HG03175 (cell line): ENCODE data around the gene DNAJC28.
A peak's percentile ranks its signal among the peaks of the same experiment; 100 is the strongest.
"Not testable (repeated sequence)": the region's sequence is repeated elsewhere in the genome, so short reads cannot be mapped to it uniquely, and the experiment has no call there.

Source experiments
- ATAC-seq: cut with Tn5 transposase; IDR thresholded peaks from one replicate; pipeline ENCODE4 v1.9.1; 2021; ENCODE audit warnings: mild to moderate bottlenecking, moderate library complexity; ENCODE audit not compliant: unreplicated experiment

DNAJC28 gene

GRCh38 chr21:33481314-33481943, 10.1 kb downstream of the DNAJC28 start:
- ATAC-seq: no peak

- no peak for ATAC-seq
Observed at GRCh38 chr21:33480481-33481103, 10.9 kb downstream of the DNAJC28 start.

GRCh38 chr21:33479679-33480480, 11.6 kb downstream of the DNAJC28 start, which contains the start of gene TMEM50B:
TSS of gene TMEM50B (minus strand) at chr21:33479974. CDS start at chr21:33468885, 11,089 bp downstream.
- peak; percentile 86 for ATAC-seq

- ATAC-seq: peak; percentile 21
Observed at GRCh38 chr21:33478935-33479678, 12.4 kb downstream of the DNAJC28 start.

- ATAC-seq: no peak
Observed at GRCh38 chr21:33478182-33478581, 13.3 kb downstream of the DNAJC28 start.

- no peak for ATAC-seq
Observed at GRCh38 chr21:33477066-33477465, 14.4 kb downstream of the DNAJC28 start.

GRCh38 chr21:33473344-33473743, 18.2 kb downstream of the DNAJC28 start:
- no peak for ATAC-seq

GRCh38 chr21:33470701-33471100, 20.8 kb downstream of the DNAJC28 start:
- ATAC-seq: no peak

GRCh38 chr21:33469183-33469582, 22.3 kb downstream of the DNAJC28 start:
- not testable (repeated sequence) for ATAC-seq

- no peak for ATAC-seq
Observed at GRCh38 chr21:33461538-33462250, 29.8 kb downstream of the DNAJC28 start.

- ATAC-seq: no peak
Observed at GRCh38 chr21:33458861-33459260, 32.7 kb downstream of the DNAJC28 start.

- no peak for ATAC-seq
Observed at GRCh38 chr21:33455686-33456446, 35.6 kb downstream of the DNAJC28 start.

GRCh38 chr21:33452362-33452761, 39.2 kb downstream of the DNAJC28 start:
- no peak for ATAC-seq

- ATAC-seq: no peak
Observed at GRCh38 chr21:33451634-33452071, 39.9 kb downstream of the DNAJC28 start.

- ATAC-seq: no peak
Observed at GRCh38 chr21:33449616-33450015, 41.9 kb downstream of the DNAJC28 start.

GRCh38 chr21:33446620-33447019, 44.9 kb downstream of the DNAJC28 start:
- not testable (repeated sequence) for ATAC-seq

- no peak for ATAC-seq
Observed at GRCh38 chr21:33444499-33444898, 47.0 kb downstream of the DNAJC28 start.

- ATAC-seq: no peak
Observed at GRCh38 chr21:33443194-33443593, 48.3 kb downstream of the DNAJC28 start.
